Ovary (tissue), 3 donors: ENCODE measurements around the gene CFAP58.

ENCODE experiments used
- POLR2A ChIP-seq: fragments of 450-650 bp; IDR thresholded peaks from one replicate; pipeline ENCODE4 v1.6.1; 2017; ENCODE audit warnings: antibody characterized with exemption, mild to moderate bottlenecking, moderate library complexity
- TF ChIP-seq, protein P1 (sequence below), 3 donors: fragments of 450-650 bp in 2 of 3; fragments of 200-600 bp in 1 of 3; IDR thresholded peaks; one replicate each; pipeline versions ENCODE4 v1.5.1 to v1.8.0; 2016 to 2022; ENCODE audit warnings: antibody characterized with exemption in 3 of 3, mild to moderate bottlenecking in 1 of 3
- donor health status: DM: no; HTN: no; CAD: no.

DNA sequence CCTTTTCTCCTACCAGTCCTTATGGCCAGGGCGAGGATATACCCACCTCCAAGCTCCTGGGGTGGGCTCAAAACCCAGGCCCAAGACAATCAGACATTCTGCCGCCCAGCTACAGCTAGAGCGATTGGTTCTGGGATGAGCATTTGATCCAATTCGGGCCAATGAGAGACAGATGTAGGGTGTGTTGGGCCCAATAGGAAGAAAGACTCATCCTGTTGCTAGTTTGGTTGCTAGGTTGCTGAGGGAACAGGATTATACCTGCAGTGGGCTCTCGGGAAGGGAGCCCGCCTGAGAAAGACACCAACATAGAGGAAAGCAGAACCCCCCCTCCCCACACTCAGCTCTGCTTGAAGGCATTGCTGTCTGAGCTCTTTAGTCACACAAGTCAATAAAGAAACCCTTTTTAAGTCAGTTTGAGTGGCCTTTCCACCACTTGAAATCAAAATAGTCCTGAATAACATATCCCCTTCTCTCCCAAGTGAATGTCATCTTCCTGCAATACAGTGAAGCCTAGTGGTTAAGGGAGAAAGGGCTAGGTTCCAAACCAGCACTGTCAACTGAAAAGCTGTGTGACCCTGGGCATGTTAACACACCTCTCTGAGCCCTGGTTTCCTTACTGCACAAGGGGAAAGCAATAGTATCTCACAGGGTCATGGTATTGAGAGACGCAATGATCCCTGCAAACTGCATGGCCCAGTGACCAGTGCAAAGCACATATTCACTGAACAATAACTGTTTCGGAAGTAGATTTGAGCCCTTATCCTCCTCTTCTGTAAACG is 37.1 kb upstream of the CFAP58 start:
- TF ChIP-seq, protein P1, sequence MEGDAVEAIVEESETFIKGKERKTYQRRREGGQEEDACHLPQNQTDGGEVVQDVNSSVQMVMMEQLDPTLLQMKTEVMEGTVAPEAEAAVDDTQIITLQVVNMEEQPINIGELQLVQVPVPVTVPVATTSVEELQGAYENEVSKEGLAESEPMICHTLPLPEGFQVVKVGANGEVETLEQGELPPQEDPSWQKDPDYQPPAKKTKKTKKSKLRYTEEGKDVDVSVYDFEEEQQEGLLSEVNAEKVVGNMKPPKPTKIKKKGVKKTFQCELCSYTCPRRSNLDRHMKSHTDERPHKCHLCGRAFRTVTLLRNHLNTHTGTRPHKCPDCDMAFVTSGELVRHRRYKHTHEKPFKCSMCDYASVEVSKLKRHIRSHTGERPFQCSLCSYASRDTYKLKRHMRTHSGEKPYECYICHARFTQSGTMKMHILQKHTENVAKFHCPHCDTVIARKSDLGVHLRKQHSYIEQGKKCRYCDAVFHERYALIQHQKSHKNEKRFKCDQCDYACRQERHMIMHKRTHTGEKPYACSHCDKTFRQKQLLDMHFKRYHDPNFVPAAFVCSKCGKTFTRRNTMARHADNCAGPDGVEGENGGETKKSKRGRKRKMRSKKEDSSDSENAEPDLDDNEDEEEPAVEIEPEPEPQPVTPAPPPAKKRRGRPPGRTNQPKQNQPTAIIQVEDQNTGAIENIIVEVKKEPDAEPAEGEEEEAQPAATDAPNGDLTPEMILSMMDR (IDR thresholded peaks at IDR 0.05): no peak
- no peak for TF ChIP-seq POLR2A
